Prostate gland (tissue), 2 donors: ENCODE measurements around the gene KLK3.

ENCODE experiments used
- CTCF ChIP-seq, 4 experiments: fragments of 200-600 bp in 2 of 4; fragments of 450-650 bp in 2 of 4; sonication (generic) in 2 of 4; IDR thresholded peaks; 1 replicate in 3 of 4; 2 replicates in 1 of 4; pipeline ENCODE4 v1.5.1; 2016 to 2019; ENCODE audit warnings: antibody characterized with exemption in 4 of 4, mild to moderate bottlenecking in 2 of 4, moderate library complexity in 2 of 4
- POLR2A ChIP-seq: fragments of 450-650 bp; IDR thresholded peaks from one replicate; pipeline ENCODE4 v1.6.1; 2016; ENCODE audit warnings: antibody characterized with exemption, mild to moderate bottlenecking
- POLR2AphosphoS5 ChIP-seq: sonication (generic); formaldehyde crosslinking; IDR thresholded peaks from one replicate; pipeline ENCODE4 v1.6.1; 2017; ENCODE audit warnings: antibody characterized with exemption

GRCh38 chr19:50875795-50876422, 21.2 kb downstream of the KLK3 start:
- TF ChIP-seq CTCF (IDR thresholded peaks at IDR 0.05) = no peak
- TF ChIP-seq POLR2A = no peak
- peak; percentile 4 for TF ChIP-seq POLR2AphosphoS5
